HG02610 (cell line): Measurements from ENCODE around the gene VAC14.
"Not testable (repeated sequence)": the region's sequence is repeated elsewhere in the genome, so short reads cannot be mapped to it uniquely, and the experiment has no call there.

ENCODE experiments used
- ATAC-seq: cut with Tn5 transposase; IDR thresholded peaks from one replicate; pipeline ENCODE4 v1.9.1; 2021; ENCODE audit warnings: mild to moderate bottlenecking, moderate library complexity; ENCODE audit not compliant: unreplicated experiment

Gene VAC14

DNA sequence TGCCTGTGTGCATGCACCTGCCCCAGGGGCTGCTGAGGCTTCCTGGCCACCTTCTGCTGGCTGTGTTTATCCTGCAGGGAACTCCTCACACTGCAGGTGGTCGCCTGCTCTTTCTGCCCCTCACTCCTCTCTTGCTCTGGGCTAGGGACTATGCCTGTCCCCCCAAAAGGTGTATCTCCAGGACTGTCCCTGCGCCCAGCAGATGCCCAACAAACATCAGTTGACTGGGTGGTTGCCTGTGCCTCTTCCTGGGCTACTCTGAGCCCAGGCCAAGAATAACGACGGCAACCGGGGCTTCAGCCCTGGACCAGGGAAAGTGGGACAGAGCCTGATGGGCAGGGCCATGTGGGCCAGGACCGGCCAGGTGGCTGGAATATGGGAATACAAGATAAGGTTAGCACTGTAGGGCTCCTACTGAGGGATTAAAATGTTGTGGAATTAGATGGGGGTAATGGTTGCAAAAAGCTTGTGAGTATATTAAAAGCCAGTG, 55.4 kb downstream of the VAC14 start:
- ATAC-seq: no peak

DNA sequence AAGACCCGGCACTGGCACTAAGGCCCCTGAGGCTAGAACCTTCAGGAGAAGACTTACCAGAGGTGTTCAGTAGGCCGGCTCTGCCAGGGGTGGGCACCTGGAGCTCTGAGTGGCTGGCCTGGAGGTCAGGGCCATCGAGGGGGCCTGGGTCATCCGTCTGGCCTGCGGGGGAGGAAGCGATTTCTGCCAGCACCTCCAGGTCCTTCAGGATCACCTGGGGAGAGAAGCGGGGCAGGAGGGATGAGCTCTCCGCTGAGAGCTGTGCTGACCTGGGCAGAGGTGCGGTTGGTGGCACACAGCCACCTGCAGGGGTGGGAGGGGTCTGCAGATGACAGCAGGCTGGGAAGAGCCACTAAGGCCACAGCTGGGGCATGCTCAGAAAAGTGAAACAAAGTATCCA, 56.6 kb downstream of the VAC14 start:
- no peak for ATAC-seq

DNA sequence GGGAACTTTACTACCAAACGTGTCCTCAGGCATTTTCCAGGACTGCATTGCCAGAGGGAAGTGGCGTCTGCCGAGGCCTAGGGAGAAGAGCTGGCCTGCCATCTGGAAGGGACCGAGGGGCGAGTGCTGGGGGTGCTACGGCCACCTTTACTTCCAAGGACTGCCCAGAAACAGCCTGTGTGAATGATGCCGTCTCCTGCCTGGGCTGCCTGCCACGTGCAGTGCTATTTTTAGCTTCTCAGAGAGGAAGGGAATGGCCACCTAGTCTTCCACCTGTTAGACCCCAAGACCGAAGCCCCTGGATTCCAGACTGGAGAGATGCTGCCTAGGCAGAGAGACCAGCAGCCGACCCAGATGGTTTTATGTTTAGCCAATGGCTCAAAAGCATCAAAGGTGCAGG, 57.2 kb downstream of the VAC14 start:
- ATAC-seq: no peak

DNA sequence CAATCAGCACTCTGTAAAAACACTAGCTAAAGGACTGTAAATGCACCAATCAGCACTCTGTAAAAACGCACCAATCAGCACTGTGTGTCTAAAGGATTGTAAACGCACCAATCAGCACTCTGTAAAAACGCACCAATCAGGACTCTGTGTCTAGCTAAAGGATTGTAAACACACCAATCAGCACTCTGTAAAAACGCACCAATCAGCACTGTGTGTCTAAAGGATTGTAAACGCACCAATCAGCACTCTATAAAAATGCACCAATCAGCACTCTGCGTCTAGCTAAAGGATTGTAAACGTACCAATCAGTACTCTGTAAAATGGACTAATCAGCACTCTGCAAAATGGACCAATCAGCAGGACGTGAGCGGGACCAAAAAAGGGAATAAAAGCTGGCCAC, 58.0 kb downstream of the VAC14 start:
- not testable (repeated sequence) for ATAC-seq

DNA sequence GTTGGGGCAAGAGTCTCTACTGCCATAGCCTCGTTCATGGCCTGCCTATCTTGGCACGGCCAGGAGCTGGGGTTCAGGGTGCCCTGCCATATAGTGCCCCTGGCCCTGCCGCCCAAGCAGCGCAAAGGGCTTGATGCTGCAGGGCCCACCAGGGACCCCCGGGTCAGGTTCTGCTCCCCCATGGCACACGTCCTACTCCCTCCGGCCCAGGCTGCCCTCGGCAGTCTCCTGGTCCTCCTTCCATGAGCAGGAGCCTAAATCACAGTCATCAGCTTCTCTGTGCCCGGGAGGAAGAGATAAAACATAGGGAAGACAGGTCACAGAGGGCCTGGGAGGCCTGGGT, 59.2 kb downstream of the VAC14 start:
- no peak for ATAC-seq

DNA sequence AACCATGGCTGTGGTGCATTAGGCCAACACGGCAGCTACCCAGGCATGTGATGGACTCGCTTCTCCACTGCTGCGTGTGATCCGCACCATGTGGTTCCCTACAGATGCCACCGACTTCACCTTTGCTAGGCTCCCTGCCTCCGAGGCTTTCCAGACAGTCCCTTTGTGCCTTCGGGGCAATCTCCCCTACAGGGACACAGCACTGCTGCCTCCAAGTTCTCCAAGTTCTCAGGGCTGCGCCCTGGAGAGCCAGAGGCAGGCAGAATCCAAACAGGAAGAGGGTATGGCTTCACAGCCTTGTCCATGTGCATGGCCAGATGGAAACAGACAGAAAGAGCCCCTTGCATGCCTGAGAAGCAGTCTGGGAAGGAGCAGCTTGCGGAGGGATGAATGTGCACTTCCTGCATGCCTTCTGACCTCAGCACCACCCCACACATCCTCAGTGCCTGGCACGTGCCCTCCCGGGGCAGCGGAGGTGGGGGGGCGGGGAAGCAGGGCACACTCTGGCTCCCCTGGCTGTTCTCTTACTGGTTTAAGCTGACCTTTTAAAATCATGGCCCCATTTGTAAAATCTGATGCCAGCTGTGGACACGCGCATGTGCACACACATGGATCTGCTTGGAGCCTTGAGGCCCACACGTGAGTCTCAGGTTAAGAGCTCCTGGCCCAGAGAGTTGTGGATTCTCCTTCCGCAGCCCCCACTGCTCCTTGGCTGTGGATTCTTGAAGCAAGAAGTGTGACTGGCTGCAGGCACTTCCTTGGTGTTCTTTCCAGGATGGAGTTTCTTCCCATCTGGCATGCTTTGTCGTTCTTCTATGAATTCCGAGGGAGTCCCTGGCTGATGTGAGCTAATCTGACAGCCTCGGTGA, 59.8 kb downstream of the VAC14 start:
- no peak for ATAC-seq

DNA sequence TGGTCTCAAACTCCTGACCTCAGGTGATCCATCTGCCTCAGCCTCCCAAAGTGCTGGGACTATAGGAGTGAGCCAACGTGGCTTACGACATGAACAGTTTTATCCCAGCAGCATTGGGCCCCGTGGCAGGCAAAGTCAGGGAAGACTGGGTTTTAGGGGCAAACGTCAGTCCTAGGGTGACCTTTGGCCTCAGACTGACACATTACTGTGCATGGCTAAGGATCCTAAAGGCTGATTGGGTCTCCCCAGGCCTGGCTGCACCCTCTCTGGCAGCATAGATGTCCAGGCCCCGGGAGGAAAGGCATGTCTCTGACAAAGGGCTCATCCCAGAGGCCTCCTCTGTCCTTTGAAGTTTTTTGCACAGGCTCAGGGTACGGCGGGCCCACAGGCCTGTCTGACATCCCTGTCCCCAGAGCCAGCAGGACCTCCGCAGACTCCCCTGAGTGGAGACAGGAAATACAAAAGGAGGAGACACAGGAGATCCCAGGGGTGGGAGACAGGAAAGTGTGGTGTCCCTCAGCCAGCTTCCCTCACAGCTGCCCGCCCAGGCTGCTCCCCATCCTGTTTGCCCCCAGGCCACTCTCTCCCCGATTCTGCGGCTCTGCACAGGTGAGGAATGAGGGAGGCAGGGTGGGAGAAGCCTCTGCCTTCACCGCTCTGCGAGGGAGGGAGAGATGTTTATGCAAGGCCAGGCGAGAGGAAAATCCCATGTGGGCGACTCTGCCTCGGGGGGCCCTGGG, 60.6 kb downstream of the VAC14 start:
- ATAC-seq: no peak

DNA sequence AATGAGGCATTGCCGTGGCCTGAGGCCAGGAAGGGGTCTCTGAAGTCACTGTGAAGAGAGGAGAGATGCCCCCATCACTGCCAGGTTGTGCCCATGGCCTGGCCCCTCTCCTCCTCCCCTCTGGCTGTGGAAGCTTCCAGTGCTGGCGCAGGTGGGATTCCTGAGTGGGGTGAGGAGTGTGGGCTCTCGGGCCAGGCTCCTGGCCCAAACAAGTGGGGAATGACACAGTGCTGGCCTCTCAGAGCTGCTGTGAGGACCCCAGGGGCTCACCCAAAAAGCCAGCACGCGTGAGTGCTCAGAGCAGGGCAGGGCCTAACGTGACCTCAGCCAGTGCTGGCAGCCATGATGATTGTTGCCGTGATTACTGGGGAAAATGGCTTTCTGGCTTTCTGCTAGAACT, 61.6 kb downstream of the VAC14 start:
- no peak for ATAC-seq

DNA sequence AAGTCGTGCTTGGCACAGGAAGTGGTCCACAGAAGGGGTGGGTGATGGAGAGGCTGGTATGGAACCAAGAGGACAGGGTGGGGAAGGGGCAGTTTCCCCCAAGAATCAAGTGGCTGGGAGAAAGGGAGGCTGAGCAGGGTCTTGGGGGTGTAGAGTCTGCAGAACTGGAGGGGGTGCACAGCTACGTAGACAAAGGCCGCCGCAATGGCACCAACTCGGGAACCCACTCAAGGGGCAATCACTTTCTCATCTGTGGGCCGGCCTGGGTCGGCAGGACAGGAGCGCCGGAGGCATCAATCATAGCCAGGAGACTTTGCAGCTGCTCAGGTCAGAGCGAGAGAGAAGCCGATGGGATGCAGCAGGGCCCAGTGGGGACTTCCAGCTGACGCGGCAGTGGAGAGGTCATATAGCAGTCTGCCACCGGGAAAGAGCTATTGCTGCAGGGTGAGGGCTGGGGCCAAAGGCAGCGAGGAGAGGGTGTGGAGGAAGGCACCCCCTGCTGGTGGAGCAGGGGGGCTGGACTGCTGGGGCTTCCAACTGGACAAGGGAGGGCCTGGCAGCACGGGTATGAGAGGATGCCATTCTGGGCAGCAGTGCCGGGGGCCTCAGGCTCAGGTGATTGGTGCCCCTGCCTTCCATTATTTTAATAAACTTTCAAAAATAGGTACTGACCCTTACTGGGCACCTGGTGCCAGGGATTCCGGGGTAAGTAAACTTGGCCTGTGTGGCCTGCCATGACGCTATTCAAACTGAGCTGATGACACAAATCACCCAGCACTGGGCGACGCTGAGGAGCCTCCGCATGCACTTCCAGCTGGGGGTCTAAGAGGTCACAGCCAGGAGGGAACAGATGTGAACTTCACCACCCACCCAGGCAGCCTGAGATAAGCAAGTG, 62.6 kb downstream of the VAC14 start:
- no peak for ATAC-seq

DNA sequence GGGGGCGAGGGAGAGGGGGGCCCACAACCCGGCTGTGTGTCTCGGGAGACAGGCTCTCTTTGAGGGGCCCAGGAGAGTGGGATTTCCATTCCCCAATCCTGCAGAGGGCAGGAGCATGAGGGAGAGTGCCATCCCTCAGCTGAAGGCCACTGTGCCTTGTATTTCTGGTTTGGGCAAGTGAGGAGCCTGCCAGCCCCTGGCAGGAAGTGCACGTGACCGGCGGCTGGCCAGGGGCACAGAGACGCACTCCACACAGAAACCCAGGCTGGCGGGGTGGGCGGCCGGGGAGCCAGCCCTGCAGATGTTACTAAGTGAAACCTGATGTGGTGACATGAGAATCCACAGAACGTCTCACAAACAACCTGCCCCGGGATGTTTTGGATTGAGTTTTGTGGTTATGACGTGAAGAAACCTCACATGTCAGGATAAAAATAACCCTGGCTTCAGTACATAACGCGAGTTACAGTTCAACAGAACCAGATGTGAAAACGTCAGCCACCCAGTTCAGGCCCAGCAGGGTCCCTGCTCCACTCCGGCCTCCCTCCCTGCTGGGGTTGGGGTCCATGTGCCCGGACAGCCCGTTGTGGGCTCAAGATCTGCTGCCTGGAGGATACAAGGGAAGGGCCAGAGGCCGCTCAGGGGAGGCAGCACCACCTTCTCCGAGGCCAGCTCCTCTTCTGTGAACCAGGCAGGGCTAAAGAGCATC, 63.4 kb downstream of the VAC14 start:
- ATAC-seq: peak; percentile 87

DNA sequence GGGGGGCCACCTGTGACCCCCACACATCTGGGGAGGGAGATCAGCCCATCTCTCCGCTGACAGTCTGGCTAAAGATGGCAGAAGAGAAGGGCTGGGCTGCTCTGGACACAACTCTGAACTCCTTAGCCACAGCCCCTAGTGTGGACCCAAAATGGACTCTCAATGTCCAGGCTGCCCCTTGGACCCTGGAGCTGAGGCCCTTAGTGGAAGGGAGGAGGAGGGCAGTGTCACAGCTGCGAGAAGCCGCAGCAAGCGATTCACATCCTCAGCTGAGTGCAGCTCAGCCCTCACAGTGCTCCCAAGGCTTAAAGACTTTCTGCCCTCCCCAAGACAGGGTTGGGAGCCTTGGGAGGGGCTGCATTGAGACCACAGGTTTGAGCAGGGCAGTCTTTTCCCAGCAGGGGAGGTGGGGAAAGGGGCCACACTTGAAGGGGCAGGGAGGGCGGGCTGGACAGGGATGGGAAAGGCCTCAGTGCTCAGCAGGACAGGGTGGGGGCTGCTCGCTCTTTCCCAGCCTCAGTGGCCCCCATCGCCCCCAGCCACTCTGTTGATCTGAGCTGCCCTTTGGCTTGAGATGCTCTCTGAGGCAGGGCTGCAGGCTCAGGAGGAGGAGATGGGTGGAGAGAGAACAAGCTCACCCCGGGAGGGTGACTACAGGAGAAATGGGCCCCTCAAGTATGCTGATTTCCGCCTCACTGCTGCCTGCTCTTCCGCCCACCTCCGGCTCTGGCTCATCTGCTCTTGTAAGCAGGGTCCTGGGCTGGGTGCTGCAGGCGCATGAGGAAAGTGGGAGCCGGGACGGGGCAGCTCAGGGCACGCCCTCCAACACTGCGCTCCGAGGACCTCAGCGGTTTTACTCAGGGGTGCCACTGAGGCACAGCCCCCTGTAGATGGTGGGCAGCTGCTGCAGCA, 64.2 kb downstream of the VAC14 start:
- no peak for ATAC-seq

DNA sequence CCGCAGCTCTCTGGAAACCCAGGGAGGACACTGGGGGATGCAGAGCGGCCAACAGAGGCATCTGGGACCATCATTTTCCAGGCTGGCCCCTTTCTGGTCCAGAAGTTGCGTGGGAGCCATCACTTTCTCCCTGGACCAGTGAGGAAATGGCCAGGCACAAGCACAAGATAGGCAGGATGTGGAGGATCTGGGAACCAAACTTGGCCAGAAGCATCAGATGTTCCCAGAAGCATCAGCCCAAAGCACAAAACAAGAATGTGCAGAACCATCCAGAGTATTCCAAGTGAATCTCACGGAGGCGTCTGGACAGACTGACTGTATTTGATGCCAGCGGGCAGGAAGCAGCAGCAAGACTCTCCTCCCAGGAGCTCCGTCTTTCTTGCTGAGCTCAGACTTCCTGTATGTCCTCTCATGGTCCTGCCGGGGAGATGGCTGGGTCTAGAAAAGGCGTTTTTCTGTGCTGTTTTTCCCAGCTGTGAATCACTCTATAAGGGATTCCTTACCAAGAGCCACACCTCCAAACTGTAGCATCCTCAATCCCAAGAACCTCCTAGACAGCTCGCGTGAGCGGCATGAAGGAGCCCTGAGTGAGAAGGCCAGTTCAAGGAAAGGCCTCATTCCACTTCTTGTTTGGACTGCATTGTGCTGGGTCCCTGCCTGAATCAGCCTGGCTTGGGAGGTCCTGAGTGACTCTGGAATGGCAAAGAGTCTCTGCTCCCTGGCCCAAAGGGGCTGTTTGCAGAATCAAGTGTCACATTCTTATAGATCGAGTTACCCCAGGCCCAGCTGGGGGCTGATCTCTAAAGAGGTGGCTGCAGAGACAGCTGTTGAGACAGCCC, 65.6 kb downstream of the VAC14 start:
- no peak for ATAC-seq

DNA sequence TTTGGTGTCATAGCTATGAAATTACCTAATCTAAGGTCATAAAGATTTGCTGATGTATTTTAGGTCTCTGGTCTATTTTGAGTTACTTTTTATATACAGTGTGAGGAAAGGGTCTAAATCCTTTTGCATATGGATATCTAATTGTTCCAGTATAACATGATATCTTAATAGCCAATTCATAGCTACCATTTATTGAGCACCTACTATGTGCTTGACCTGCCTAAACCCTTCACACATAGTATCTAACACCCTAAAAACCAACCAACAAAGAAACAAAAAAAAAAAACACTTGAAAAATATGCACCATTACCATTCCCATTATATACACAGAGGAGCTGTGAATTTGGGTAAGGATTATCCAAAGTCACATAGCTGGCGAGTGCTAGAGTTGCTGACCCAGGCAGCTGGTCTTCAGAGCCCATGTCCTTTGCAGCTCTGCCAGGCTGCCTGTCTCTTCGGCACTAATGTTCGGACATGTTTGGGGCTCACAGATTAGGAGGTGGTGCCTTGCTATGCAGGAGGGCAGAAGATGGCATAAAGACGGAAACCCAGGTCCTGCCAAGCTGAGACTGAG, 66.3 kb downstream of the VAC14 start:
- no peak for ATAC-seq

DNA sequence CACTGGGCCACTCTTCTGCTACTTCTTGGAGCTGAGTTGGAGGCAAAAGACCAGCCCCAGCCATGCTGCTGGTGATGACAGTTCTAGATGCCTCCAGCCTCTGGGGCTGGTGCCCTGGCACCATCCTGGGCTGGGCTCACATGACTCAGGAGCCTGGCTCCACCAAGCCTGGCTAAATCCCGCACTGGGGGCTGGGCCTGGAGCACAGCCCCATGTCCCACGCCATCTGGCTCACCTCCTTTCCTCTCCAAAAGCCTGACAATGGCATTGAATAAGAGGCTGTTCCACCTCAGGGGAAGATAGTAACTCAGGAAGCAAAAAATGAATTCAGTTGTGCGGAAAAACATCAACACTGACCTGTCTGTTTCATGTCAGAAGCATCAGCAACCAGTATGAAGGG, 70.0 kb downstream of the VAC14 start:
- ATAC-seq: no peak

DNA sequence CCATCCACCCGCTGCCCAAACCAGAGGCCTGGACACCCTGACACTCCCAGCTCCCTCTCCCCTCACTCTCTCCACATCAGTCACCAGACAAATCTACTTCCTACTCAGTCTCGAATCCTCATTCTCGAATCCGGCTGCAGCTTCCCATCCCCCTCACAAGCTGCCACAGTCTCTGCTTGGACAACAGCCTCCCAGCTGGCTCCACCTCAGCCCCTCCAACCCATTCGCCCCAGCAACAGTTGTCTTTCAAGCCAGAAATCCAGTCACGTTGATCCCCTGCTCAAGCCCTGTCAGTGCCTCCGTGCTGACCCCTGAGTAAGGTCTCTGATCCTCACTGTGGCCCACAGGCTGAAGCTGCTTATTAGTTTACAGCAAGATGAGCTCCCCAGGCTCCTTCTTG, 70.9 kb downstream of the VAC14 start:
- ATAC-seq: no peak

DNA sequence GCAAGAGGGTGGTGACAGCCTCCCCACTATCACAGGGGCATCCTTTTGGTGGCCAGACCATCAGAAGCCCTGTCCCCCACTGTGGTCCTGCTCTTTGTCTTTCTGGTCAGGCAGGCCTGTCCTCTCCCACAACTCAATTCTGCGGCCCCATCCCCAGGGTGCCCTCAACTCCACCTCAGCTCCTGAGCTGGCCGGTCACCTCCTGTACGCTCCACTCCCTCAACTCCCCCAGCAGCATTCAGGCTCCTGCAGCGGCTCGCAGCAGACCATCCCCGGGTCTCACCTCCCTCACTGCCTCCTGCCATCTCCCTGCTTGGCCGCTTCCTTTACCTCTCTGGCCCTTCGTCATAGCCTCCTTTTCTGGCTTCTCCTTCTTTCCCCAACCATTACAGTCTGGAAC, 71.7 kb downstream of the VAC14 start:
- ATAC-seq: no peak

DNA sequence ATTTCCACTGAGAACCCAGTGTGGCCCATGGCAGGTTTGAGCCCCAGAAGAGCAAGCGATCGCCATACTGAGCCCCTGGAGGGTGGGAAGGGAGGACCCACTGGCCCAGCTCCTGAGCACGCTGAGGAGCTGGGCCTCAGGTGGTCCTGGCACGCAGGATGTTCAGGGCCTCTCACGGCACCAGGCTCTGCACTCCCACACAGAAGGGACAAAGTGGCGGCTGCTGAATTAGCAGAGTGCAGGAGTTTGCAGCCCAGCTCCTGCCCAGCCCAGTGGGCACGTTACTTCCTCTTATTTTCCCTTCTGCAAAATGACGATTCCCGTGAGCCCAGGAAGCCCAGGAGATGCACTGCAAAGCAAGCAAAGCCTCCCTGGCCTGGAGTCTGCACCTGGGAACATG, 72.8 kb downstream of the VAC14 start:
- ATAC-seq: no peak

DNA sequence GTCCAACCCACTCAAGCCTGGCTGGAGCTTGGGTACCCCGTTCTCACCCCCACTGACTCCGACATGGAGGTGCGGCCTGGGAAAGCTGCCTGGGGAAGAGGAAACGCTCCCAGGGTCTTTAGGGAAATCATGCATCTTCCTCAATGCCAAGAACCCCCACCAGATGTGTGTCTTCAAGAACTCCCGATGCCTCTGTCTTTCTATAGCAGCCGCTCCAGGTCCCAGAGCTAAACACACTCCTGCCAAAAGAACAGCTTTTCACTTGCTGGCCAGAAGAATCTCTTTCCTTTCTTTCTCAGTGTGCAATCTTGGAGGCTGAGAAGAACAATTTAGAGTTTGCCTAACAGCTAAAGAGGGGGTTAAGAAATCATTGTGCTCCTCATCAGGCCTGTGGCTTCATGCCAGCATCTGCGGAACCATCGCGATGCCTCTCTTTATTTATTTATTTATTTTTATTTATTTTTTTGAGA, 74.0 kb downstream of the VAC14 start:
- ATAC-seq: no peak
